ENCODE measurements around the gene CRK.

CRK gene

GRCh38 chr17:1486802-1487695 is 31.0 kb upstream of the CRK start:
- peak overlapping the region; percentile 84 for H3K27ac ChIP-seq
- no peak for DNase-seq (ENCODE audit: low read depth, low spot score)

GRCh38 chr17:1485423-1486376 is 29.7 kb upstream of the CRK start:
- no peak for DNase-seq (ENCODE audit: low read depth, low spot score)
- H3K27ac ChIP-seq: peak overlapping the region; percentile 84

- no peak for DNase-seq (ENCODE audit: low read depth, low spot score)
- H3K27ac ChIP-seq: peak overlapping the region; percentile 84
These were observed 28.8 kb upstream of the CRK start for GRCh38 chr17:1484676-1485422.

GRCh38 chr17:1484060-1484535 is 28.1 kb upstream of the CRK start:
- no peak overlapping the region for H3K27ac ChIP-seq
- DNase-seq (ENCODE audit: low read depth, low spot score): no peak

GRCh38 chr17:1482680-1483079 is 26.6 kb upstream of the CRK start:
- DNase-seq (ENCODE audit: low read depth, low spot score): no peak

GRCh38 chr17:1481736-1482135 is 25.7 kb upstream of the CRK start:
- H3K27ac ChIP-seq: no peak overlapping the region
- no peak for DNase-seq (ENCODE audit: low read depth, low spot score)

More at GRCh38 chr17:1482680-1483079, 26.6 kb upstream of the CRK start:
- H3K27ac ChIP-seq: no peak overlapping the region

GRCh38 chr17:1480747-1481465 is 24.9 kb upstream of the CRK start:
- H3K27ac ChIP-seq: no peak overlapping the region
- no peak for DNase-seq (ENCODE audit: low read depth, low spot score)

GRCh38 chr17:1478418-1478817 is 22.4 kb upstream of the CRK start:
- DNase-seq (ENCODE audit: low read depth, low spot score): no peak
- no peak overlapping the region for H3K27ac ChIP-seq

- no peak for DNase-seq (ENCODE audit: low read depth, low spot score)
- no peak overlapping the region for H3K27ac ChIP-seq
These were observed 19.4 kb upstream of the CRK start for GRCh38 chr17:1475321-1475854.

GRCh38 chr17:1474402-1475189 is 18.6 kb upstream of the CRK start:
- no peak overlapping the region for H3K27ac ChIP-seq
- no peak for DNase-seq (ENCODE audit: low read depth, low spot score)

- no peak for DNase-seq (ENCODE audit: low read depth, low spot score)
- no peak overlapping the region for H3K27ac ChIP-seq
These were observed 17.8 kb upstream of the CRK start for GRCh38 chr17:1473841-1474240.

- H3K27ac ChIP-seq: no peak overlapping the region
- no peak for DNase-seq (ENCODE audit: low read depth, low spot score)
These were observed 17.1 kb upstream of the CRK start for GRCh38 chr17:1473170-1473569.

GRCh38 chr17:1471911-1472821 is 16.1 kb upstream of the CRK start:
- no peak for DNase-seq (ENCODE audit: low read depth, low spot score)

GRCh38 chr17:1471490-1471889 is 15.5 kb upstream of the CRK start:
- no peak for DNase-seq (ENCODE audit: low read depth, low spot score)
- no peak overlapping the region for H3K27ac ChIP-seq

More at GRCh38 chr17:1471911-1472821, 16.1 kb upstream of the CRK start:
- no peak overlapping the region for H3K27ac ChIP-seq

GRCh38 chr17:1470755-1471462 is 14.9 kb upstream of the CRK start:
- no peak for DNase-seq (ENCODE audit: low read depth, low spot score)
- H3K27ac ChIP-seq: no peak overlapping the region

- DNase-seq (ENCODE audit: low read depth, low spot score): no peak
- no peak overlapping the region for H3K27ac ChIP-seq
These were observed 14.2 kb upstream of the CRK start for GRCh38 chr17:1470071-1470754.

Measured in epithelial cell of prostate (primary cell).